Measurements from ENCODE around the gene UNC13A.

DNA sequence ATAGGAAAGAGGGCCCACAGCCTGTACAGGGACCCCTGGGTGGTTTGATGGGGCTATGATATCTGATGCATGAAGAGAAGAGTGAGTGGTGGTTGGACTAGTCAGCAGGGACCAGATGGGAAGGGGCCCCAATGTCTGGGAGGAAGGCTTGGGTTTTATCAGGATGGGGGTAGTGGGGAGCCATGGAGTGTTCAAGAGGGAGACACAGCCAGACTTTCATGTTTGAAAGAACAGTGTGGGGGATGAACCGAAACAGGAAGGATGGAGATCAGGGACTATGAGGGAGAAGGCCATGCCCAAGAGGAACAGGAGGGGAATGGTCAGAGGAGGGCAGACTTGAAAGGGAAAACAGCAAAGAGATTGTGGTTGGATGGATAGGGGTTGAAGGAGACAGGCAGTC, 63.1 kb downstream of the UNC13A start:
- TF ChIP-seq POLR2A (IDR thresholded peaks at IDR 0.05), result no peak
- TF ChIP-seq, protein P1, sequence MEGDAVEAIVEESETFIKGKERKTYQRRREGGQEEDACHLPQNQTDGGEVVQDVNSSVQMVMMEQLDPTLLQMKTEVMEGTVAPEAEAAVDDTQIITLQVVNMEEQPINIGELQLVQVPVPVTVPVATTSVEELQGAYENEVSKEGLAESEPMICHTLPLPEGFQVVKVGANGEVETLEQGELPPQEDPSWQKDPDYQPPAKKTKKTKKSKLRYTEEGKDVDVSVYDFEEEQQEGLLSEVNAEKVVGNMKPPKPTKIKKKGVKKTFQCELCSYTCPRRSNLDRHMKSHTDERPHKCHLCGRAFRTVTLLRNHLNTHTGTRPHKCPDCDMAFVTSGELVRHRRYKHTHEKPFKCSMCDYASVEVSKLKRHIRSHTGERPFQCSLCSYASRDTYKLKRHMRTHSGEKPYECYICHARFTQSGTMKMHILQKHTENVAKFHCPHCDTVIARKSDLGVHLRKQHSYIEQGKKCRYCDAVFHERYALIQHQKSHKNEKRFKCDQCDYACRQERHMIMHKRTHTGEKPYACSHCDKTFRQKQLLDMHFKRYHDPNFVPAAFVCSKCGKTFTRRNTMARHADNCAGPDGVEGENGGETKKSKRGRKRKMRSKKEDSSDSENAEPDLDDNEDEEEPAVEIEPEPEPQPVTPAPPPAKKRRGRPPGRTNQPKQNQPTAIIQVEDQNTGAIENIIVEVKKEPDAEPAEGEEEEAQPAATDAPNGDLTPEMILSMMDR (IDR thresholded peaks at IDR 0.05), result no peak

Data from heart left ventricle (tissue), 13 donors.